DOHH2 (cell line): Measurements from ENCODE around the gene LCMT1.

Experiments used
- H3F3A ChIP-seq: fragments of 200-600 bp; sonication (generic), shearing (Covaris generic); 2 replicates; pipeline ENCODE4 v1.6.0; 2016; ENCODE audit warnings: antibody characterized with exemption, mild to moderate bottlenecking; ENCODE audit not compliant: control insufficient read depth, insufficient read depth
- H3K27ac ChIP-seq: fragments of 200-600 bp; sonication (generic); 2 replicates; pipeline ENCODE4 v1.5.1; 2014; ENCODE audit warnings: low read depth, mild to moderate bottlenecking, low read length, moderate library complexity
- H3K27me3 ChIP-seq: fragments of 200-600 bp; sonication (generic); 2 replicates; pipeline ENCODE4 v1.6.1; 2014; ENCODE audit warnings: mild to moderate bottlenecking, low read length, mixed read lengths; ENCODE audit not compliant: control insufficient read depth
- H3K36me3 ChIP-seq: fragments of 200-600 bp; sonication (generic); 2 replicates; pipeline ENCODE4 v1.6.1; 2014; ENCODE audit warnings: mild to moderate bottlenecking, low read length, moderate library complexity, mixed read lengths; ENCODE audit not compliant: control insufficient read depth
- H3K4me1 ChIP-seq: fragments of 200-600 bp; sonication (generic); 2 replicates; pipeline ENCODE4 v1.6.1; 2014; ENCODE audit warnings: mild to moderate bottlenecking, low read length, mixed read lengths; ENCODE audit not compliant: control insufficient read depth
- H3K4me2 ChIP-seq: fragments of 200-600 bp; sonication (generic); 2 replicates; pipeline ENCODE4 v1.6.0; 2014; ENCODE audit warnings: mild to moderate bottlenecking, low read length, moderate library complexity
- H3K4me3 ChIP-seq: fragments of 200-600 bp; sonication (generic); 2 replicates; pipeline ENCODE4 v1.5.1; 2014; ENCODE audit warnings: mild to moderate bottlenecking, low read length, mixed read lengths
- H3K79me2 ChIP-seq: fragments of 200-600 bp; sonication (generic); 2 replicates; pipeline ENCODE4 v1.6.1; 2014; ENCODE audit warnings: mild to moderate bottlenecking, low read length, mixed read lengths; ENCODE audit not compliant: control insufficient read depth
- H3K9me2 ChIP-seq: fragments of 200-600 bp; sonication (generic); replicated peaks from 2 replicates; pipeline ENCODE4 v1.6.1; 2014; ENCODE audit warnings: mild to moderate bottlenecking, low read length, mixed read lengths; ENCODE audit not compliant: control insufficient read depth
- H3K9me3 ChIP-seq: fragments of 200-600 bp; sonication (generic); 2 replicates; pipeline ENCODE4 v1.6.1; 2014; ENCODE audit warnings: antibody characterized with exemption, low read length, mixed read lengths; ENCODE audit not compliant: control insufficient read depth, insufficient read depth
- H4K20me1 ChIP-seq: fragments of 200-600 bp; sonication (generic); 2 replicates; pipeline ENCODE4 v1.6.0; 2014; ENCODE audit warnings: low read depth, mild to moderate bottlenecking, antibody characterized with exemption, low read length, moderate library complexity; ENCODE audit not compliant: control insufficient read depth, insufficient read depth
- EZH2phosphoT487 ChIP-seq: fragments of 200-600 bp; sonication (generic); IDR thresholded peaks from 2 replicates; pipeline ENCODE4 v1.6.1; 2017; ENCODE audit warnings: borderline replicate concordance, mild to moderate bottlenecking, antibody characterized with exemption, low read length, moderate library complexity, mixed read lengths
- TF ChIP-seq, protein P1 (sequence below): fragments of 200-600 bp; sonication (generic); IDR thresholded peaks from one replicate; pipeline ENCODE4 v1.5.1; 2014; ENCODE audit warnings: antibody characterized with exemption, mild to moderate bottlenecking, low read depth, low read length; ENCODE audit not compliant: poor library complexity, severe bottlenecking

Gene LCMT1

DNA sequence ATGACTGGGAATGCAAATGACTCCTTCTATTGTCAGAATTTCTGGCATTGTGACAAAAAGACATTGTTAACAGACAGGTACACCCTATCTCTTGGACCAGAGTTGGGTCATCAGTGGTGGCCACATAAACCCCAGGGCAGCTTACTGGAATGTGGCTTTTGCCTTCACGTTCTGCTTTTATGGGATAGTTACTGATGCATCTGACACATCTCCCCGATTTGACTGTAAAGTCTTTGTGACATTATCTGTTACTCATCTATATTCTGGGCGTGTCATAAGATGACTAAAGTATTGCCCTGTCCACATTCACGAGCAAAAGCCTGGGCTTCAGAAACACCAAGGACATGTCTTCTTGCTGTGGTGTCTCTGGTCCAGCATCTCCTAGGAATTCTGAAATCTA is 86.5 kb downstream of the LCMT1 start:
- Histone ChIP-seq H3K4me3 (no peak overlapping the region), H3K9me2 (no peaks in the 10 kb centered on the region), H3K27ac (no peak overlapping the region), H3F3A (no peaks in the 10 kb centered on the region), H3K4me1 (no peaks in the 10 kb centered on the region), H3K9me3 (no peaks in the 10 kb centered on the region), H3K36me3 (no peaks in the 10 kb centered on the region), H3K4me2 (no peak overlapping the region), H4K20me1 (no peaks in the 10 kb centered on the region), H3K79me2 (no peaks in the 10 kb centered on the region), H3K27me3 (no peaks in the 10 kb centered on the region)
- TF ChIP-seq, protein P1, sequence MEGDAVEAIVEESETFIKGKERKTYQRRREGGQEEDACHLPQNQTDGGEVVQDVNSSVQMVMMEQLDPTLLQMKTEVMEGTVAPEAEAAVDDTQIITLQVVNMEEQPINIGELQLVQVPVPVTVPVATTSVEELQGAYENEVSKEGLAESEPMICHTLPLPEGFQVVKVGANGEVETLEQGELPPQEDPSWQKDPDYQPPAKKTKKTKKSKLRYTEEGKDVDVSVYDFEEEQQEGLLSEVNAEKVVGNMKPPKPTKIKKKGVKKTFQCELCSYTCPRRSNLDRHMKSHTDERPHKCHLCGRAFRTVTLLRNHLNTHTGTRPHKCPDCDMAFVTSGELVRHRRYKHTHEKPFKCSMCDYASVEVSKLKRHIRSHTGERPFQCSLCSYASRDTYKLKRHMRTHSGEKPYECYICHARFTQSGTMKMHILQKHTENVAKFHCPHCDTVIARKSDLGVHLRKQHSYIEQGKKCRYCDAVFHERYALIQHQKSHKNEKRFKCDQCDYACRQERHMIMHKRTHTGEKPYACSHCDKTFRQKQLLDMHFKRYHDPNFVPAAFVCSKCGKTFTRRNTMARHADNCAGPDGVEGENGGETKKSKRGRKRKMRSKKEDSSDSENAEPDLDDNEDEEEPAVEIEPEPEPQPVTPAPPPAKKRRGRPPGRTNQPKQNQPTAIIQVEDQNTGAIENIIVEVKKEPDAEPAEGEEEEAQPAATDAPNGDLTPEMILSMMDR = no peak
- TF ChIP-seq EZH2phosphoT487 = no peak

DNA sequence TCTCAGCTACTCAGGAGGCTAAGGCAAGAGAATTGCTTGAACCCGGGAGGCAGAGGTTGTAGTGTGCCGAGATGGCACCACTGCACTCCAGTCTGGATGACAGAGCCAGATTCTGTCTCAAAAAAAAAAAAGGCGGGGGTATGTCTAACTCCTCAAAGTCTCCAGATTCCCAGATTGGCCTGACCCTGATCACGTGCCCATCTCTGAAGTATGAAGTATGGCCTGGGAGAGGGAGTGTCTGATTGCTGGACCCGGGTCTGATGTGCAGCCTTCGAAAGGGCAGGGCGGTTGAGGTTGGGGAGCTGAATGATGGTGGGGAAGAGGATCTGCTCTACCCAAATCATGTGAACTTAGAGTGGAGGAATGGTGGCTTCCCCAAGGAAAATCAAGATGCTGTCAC is 87.9 kb downstream of the LCMT1 start:
- Histone ChIP-seq H3K9me3 (no peaks in the 10 kb centered on the region), H3F3A (no peaks in the 10 kb centered on the region), H3K79me2 (no peaks in the 10 kb centered on the region), H3K9me2 (no peaks in the 10 kb centered on the region), H3K4me1 (no peaks in the 10 kb centered on the region), H3K27me3 (no peaks in the 10 kb centered on the region), H3K36me3 (no peaks in the 10 kb centered on the region), H3K4me3 (no peak overlapping the region), H4K20me1 (no peaks in the 10 kb centered on the region), H3K4me2 (no peak overlapping the region), H3K27ac (no peak overlapping the region)
- TF ChIP-seq, protein P1 = no peak

DNA sequence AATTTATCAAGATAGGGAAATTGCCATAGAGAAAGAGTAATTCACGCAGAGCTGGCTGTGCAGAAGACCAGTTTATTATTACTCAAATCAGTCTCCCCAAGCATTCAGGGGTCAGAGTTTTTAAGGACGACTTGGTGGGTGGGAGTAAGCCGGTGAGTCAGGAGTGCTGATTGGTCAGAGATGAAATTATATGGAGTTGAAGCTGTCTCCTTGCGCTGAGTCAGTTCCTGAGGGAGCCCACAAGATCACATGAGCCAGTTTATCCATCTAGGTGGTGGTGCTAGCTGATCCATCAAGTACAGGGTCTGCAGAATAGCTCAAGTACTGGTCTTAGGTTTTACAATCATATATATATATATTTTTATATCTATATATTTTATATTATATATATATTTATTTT is 99.2 kb downstream of the LCMT1 start:
- H3K79me2 ChIP-seq = no peaks in the 10 kb centered on the region
- no peak overlapping the region for H3K4me3 ChIP-seq
- no peaks in the 10 kb centered on the region for H3K4me1 ChIP-seq
- no peak overlapping the region for H3K27ac ChIP-seq
- H3K9me2 ChIP-seq = no peaks in the 10 kb centered on the region
- H3K4me2 ChIP-seq = no peak overlapping the region
- no peaks in the 10 kb centered on the region for H3K36me3 ChIP-seq
- H3F3A ChIP-seq = no peaks in the 10 kb centered on the region
- H3K9me3 ChIP-seq = no peaks in the 10 kb centered on the region
- TF ChIP-seq, protein P1 = no peak
- no peak for TF ChIP-seq EZH2phosphoT487
- H3K27me3 ChIP-seq = no peaks in the 10 kb centered on the region; the same call in 1 of the 2 replicates
- no peaks in the 10 kb centered on the region for H4K20me1 ChIP-seq

DNA sequence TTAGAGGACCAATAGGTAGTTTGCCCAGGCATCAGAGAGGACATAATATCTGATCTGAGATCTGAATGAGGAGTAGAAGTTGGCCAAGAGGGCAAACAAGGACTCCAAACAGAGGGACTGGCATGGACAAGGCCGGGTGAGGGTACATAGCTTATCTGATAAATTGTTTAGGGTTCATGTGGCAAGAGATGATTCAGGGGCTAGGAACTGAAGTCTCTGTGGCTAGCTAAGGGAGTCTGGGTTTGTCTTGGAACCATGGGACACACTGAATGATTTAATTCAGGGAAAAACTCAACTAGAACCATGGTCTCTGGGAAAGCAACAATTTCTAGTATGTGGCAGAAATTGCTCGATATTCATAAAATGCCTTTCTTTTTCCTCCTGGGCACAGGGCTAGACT is 101.1 kb downstream of the LCMT1 start:
- no peaks in the 10 kb centered on the region for H3K9me3 ChIP-seq
- no peaks in the 10 kb centered on the region for H3K79me2 ChIP-seq
- no peak overlapping the region for H3K4me3 ChIP-seq
- no peak overlapping the region for H3K4me2 ChIP-seq
- H3K4me1 ChIP-seq = no peaks in the 10 kb centered on the region
- H3F3A ChIP-seq = no peaks in the 10 kb centered on the region
- H4K20me1 ChIP-seq = no peaks in the 10 kb centered on the region
- H3K27me3 ChIP-seq = no peaks in the 10 kb centered on the region; the same call in 1 of the 2 replicates
- no peaks in the 10 kb centered on the region for H3K36me3 ChIP-seq
- no peak overlapping the region for H3K27ac ChIP-seq
- TF ChIP-seq, protein P1 = no peak
- no peak for TF ChIP-seq EZH2phosphoT487
- no peaks in the 10 kb centered on the region for H3K9me2 ChIP-seq
